ENCODE measurements around the gene EPB41L2.
"Not testable (repeated sequence)": the region's sequence is repeated elsewhere in the genome, so short reads cannot be mapped to it uniquely, and the experiment has no call there.

The EPB41L2 gene

GRCh38 chr6:131013495-131013894 lies 49.5 kb downstream of the EPB41L2 start:
- DNase-seq (ENCODE audit: insufficient read length, low spot score) (no peak), FAIRE-seq (peak; percentile 75)
- TF ChIP-seq POLR2A (IDR thresholded peaks at IDR 0.05; ENCODE audit: low read depth, low read length), result no peak

DNA sequence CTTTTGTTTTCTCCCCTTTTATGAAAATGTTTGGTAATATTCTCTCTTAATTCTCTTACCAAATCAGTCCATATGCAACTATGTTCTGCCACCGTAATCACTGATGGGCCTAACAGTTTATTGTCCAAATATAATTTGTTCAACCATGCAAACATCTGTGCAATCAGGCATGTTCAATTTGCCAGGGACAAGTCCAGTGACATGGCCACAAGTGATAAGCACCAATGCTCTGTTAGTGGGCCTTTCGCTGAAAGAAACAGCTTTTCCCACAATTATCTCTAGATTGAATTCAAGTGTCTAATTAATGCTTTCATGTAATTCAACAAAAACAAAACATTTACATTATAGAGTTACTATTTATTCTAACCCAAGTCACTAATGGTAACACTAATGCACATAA lies 53.3 kb downstream of the EPB41L2 start:
- no peak for DNase-seq (ENCODE audit: insufficient read length, low spot score)
- FAIRE-seq, result no peak
- no peak for TF ChIP-seq POLR2A (IDR thresholded peaks at IDR 0.05; ENCODE audit: low read depth, low read length)

GRCh38 chr6:131008965-131009364 lies 54.1 kb downstream of the EPB41L2 start:
- FAIRE-seq; DNase-seq (ENCODE audit: insufficient read length, low spot score): not testable (repeated sequence)

DNA sequence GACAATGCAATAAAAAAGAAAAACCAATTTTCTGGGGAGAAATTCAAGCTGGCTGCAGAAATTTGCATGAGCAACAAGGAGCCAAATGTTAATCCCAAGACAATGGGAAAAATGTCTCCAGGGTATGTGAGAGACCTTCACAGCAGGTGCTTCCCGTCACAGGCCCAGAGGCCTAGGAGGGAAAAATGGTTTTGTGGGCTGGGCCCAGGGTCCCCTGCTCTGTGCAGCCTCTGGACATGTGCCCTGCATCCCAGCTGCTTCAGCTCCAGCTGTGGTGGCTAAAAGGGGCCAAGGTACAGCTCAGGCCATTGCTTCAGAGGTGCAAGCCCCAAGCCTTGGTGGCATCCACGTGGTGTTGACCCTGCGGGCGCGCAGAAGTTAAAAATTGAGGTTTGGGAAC lies 55.1 kb downstream of the EPB41L2 start:
- not testable (repeated sequence) for FAIRE-seq; DNase-seq (ENCODE audit: insufficient read length, low spot score)

DNA sequence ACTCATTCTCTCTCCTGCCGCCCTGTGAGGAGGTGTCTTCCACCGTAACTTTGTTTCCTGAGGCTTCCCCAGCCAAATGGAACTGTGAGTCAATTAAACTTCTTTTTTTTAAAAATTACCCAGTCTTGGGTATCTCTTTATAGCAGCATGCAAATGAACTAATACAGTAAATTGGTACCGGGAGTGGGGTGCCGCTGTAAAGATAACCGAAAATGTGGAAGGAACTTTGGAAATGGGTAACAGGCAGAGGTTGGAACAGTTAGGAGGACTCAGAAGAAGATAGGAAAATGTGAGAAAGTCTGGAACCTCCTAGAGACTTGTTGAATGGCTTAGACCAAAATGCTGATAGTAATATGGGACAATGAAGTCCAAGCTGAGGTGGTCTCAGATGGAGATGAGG lies 55.8 kb downstream of the EPB41L2 start:
- FAIRE-seq, result no peak

DNA sequence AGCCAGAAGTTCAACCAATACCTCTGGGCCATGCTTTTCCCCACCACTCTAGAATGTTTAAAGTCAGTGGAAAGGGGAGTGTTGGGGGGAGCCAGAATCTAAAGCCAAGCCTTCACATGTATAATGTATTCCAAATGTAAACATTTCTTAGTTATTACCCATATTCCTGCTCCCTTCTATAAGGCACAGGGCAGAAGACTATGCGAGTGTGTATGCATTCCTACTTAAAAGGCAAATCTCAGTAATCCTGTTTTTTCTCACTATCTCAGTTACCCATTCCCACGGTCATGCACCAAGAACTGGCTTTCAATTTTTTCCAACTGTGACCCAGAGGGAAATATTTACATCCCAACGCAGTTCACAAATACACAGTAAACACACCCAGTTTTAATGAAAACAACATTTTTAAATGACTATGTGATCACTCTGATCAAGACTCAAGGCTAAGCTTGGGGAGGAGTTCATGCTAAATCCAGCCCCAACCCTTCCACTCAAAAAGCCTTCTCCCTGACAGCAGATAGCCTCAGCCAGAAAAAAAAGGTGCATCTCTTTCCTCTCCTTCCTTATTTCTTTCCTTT lies 57.5 kb downstream of the EPB41L2 start:
- FAIRE-seq (no peak), DNase-seq (ENCODE audit: insufficient read length, low spot score) (no peak)
- TF ChIP-seq POLR2A (IDR thresholded peaks at IDR 0.05; ENCODE audit: low read depth, low read length), result no peak

More for the DNA sequence above, 55.8 kb downstream of the EPB41L2 start:
- TF ChIP-seq POLR2A (IDR thresholded peaks at IDR 0.05; ENCODE audit: low read depth, low read length), result no peak
- DNase-seq (ENCODE audit: insufficient read length, low spot score), result no peak

DNA sequence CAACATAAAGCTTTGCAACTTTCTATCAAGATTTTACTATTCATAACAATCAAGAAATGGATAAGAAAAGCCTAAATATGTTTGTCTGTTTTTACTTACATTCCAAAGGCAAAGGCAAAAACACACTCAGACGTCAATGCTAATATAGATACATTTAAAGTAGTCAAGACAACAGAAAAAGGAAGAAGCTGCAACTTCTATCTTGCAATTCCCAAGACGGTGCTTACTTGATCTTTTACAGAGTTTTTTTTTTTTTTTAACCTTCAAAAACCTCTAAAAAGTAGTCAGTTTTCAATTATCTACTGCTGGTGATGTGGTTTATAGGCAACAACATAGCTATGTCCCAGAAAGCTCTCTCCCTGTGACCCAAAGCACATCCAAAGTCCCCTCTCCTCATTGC lies 58.1 kb downstream of the EPB41L2 start:
- no peak for DNase-seq (ENCODE audit: insufficient read length, low spot score)
- TF ChIP-seq POLR2A (IDR thresholded peaks at IDR 0.05; ENCODE audit: low read depth, low read length), result no peak
- FAIRE-seq, result no peak

DNA sequence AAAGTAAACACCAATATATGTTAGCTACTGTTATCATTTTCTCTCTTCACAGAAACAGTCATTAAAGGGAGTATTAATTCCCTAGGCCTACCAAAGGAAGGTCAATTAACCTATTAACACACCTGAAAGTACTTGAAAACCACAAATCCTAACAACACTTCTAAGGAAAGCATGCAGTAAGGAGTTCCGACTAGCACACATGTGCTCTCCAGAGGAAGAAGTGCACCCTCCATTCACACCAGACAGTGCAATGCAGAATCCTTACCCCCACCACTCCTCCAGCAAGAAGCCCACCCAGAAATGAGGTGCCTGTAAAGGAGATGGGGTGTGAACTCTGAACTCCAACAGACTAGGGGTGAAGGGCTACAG lies 58.7 kb downstream of the EPB41L2 start:
- DNase-seq (ENCODE audit: insufficient read length, low spot score) (no peak), FAIRE-seq (no peak)
- no peak for TF ChIP-seq POLR2A (IDR thresholded peaks at IDR 0.05; ENCODE audit: low read depth, low read length)

DNA sequence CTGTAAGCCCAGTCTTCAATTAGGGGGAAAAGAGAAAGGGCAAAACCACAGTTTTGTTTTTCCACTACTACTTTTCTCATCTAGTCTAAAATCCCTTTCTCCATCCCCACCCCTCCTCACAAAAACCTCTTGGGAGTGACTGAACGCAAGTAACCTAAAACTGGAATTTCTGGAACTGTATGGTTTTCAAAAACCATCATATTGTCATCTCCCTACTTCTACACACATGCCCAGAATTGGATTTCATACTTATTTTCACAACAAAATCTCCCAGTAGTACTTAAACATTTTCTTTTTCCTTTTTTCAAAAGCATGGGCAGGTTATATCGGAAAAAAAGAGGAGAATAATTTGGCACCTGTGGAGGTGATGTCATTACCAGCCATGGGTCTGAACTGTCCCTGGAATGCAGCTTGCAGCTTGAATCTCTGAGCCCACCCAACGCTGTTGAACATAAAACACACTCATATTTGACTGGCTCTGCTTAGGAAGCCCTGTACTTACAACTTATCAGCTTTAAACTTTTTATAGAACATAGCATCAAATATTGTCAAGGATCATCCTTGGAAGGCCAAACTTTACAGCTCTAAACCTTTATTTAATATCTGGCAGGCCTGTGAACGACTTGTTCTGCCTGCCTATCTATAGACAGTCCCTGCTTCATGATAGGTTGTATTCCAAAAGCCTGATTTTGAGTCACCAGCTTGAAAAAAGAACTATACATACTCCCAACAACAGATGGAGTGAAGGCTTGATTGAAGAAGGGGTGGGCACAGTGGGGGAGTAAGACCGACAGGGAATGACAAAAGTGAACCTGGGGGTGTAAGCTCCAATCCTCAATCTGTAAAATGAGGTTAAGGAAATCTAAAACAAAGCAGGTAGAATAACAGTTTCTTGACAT lies 59.3 kb downstream of the EPB41L2 start:
- TF ChIP-seq POLR2A (IDR thresholded peaks at IDR 0.05; ENCODE audit: low read depth, low read length), result no peak
- DNase-seq (ENCODE audit: insufficient read length, low spot score) (no peak), FAIRE-seq (no peak)

DNA sequence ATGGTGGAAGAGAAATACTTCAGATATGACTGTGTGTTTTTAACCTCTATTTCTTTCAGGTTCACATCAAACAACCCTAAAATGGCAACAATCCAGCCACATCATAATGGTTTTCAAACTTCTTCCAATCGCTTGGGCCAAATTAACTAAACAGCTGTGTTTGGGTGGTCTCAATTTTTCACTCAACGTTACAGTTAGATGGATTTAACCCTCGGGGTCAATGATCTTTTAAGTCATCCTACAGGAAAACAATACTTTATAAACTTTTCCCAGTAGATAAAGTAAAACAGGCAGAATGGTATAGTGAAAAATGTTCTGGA lies 60.4 kb downstream of the EPB41L2 start:
- FAIRE-seq (no peak), DNase-seq (ENCODE audit: insufficient read length, low spot score) (no peak)

GRCh38 chr6:131001945-131002660 lies 60.9 kb downstream of the EPB41L2 start:
- FAIRE-seq (no peak), DNase-seq (ENCODE audit: insufficient read length, low spot score) (no peak)
- TF ChIP-seq POLR2A (IDR thresholded peaks at IDR 0.05; ENCODE audit: low read depth, low read length), result no peak

More for the DNA sequence above, 60.4 kb downstream of the EPB41L2 start:
- TF ChIP-seq POLR2A (IDR thresholded peaks at IDR 0.05; ENCODE audit: low read depth, low read length), result no peak

GRCh38 chr6:131001111-131001736 lies 61.8 kb downstream of the EPB41L2 start:
- no peak for TF ChIP-seq POLR2A (IDR thresholded peaks at IDR 0.05; ENCODE audit: low read depth, low read length)
- no peak for FAIRE-seq
- DNase-seq (ENCODE audit: insufficient read length, low spot score), result no peak

DNA sequence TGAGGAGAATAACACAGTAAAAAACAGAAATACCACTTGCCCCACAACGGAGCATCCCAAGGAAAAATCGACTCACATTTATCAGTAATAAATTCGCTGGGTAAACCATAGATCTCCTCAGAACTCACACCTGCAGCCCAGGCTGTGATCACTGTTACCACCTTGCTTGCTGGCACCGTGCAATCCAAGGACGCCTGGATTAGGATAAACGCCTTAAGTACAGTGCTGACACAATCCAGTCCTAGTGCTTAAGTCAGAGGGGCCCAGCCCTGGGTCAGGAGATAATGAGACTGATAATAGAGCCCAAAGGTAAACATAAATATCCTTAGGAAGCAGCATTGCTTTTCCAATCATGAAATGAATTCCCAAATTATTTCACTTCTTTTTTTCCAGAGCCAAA lies 62.5 kb downstream of the EPB41L2 start:
- TF ChIP-seq POLR2A (IDR thresholded peaks at IDR 0.05; ENCODE audit: low read depth, low read length), result no peak
- no peak for FAIRE-seq
- no peak for DNase-seq (ENCODE audit: insufficient read length, low spot score)

- no peak for DNase-seq (ENCODE audit: insufficient read length, low spot score)
- no peak for FAIRE-seq
- TF ChIP-seq POLR2A (IDR thresholded peaks at IDR 0.05; ENCODE audit: low read depth, low read length), result no peak
Measured at GRCh38 chr6:130997061-130997753, 65.8 kb downstream of the EPB41L2 start.
